RWPE1 (cell line): ENCODE measurements around the gene KLF6.

Experiments
- CTCF ChIA-PET: fragments of 350-600 bp; sonication (Branson Sonifier 250); formaldehyde crosslinking; extraction: SDS; loops from one replicate; lab custom pipeline; 2021; lab: Yijun Ruan, JAX
- POLR2A ChIA-PET: fragments of 400-600 bp; formaldehyde crosslinking; extraction: SDS; loops from one replicate; lab custom pipeline; 2020; ENCODE audit warnings: antibody characterized with exemption; ENCODE audit not compliant: low non-redundant PET; lab: Yijun Ruan, JAX
- DNase-seq: peaks from one replicate; pipeline ENCODE4 v3.0.0; 2012; ENCODE audit warnings: low spot score
- H3K27ac ChIP-seq: fragments of 450-650 bp; 2 replicates; pipeline ENCODE4 v1.5.1; 2017
- TF ChIP-seq, protein P1 (sequence below): fragments of 450-650 bp; conservative IDR thresholded peaks from 2 replicates; pipeline ENCODE4 v1.5.1; 2017; ENCODE audit warnings: low read depth, mild to moderate bottlenecking

The KLF6 gene

DNA sequence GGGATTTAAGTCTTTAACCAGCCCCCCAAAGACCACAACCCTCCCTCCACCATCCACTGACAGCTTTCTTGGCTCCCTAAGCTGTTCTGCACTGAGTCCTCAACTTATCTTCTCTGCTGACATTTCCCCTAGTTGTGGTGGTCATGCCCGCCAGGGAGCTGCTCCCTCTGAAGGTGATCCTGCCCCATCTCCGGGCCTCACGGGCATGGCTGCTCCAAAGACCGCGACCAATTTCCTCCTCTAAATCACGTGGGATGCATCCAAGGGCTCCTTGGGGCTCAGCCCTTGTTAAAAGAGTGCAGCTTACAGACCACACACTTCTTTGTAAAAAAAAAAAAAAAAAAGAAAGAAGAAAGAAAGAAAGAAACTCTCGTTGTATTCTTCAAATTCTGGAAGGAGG is 27.1 kb upstream of the KLF6 start:
- POLR2A ChIA-PET: no interaction called here
- TF ChIP-seq, protein P1, sequence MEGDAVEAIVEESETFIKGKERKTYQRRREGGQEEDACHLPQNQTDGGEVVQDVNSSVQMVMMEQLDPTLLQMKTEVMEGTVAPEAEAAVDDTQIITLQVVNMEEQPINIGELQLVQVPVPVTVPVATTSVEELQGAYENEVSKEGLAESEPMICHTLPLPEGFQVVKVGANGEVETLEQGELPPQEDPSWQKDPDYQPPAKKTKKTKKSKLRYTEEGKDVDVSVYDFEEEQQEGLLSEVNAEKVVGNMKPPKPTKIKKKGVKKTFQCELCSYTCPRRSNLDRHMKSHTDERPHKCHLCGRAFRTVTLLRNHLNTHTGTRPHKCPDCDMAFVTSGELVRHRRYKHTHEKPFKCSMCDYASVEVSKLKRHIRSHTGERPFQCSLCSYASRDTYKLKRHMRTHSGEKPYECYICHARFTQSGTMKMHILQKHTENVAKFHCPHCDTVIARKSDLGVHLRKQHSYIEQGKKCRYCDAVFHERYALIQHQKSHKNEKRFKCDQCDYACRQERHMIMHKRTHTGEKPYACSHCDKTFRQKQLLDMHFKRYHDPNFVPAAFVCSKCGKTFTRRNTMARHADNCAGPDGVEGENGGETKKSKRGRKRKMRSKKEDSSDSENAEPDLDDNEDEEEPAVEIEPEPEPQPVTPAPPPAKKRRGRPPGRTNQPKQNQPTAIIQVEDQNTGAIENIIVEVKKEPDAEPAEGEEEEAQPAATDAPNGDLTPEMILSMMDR: no peak
- CTCF ChIA-PET: no interaction called here
- H3K27ac ChIP-seq: peak overlapping the region; percentile 93
- DNase-seq: no peak

DNA sequence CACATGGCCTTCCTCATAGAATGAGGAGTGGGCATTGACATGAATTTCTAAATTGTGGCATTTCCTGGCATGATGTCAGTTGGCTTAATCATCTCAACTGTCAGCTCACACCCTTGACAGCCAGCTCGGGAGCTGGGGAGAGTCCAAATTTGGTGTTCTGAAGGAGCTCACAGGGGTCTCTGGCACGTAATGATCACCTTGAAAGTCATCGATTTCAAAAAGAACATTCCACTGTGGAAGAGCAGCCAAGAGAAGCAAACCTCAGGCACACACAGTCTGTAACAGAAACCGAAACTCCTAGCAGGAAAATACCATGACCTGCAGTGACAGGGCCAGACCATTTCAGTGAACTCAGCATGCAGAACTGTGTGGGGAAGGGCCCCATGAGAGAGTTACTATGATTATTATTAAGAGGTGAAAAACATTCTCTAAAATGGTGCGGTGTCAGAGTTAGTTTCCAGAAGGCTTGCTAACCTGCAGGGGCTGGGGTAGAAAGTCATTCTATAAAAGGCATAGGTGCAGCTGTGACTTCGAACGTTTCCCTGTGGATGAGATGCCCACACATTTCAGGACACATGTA is 26.4 kb upstream of the KLF6 start:
- TF ChIP-seq, protein P1: no peak
- DNase-seq: peak; percentile 49
- H3K27ac ChIP-seq: peak overlapping the region; percentile 93
- CTCF ChIA-PET: no interaction called here
- POLR2A ChIA-PET: no interaction called here

DNA sequence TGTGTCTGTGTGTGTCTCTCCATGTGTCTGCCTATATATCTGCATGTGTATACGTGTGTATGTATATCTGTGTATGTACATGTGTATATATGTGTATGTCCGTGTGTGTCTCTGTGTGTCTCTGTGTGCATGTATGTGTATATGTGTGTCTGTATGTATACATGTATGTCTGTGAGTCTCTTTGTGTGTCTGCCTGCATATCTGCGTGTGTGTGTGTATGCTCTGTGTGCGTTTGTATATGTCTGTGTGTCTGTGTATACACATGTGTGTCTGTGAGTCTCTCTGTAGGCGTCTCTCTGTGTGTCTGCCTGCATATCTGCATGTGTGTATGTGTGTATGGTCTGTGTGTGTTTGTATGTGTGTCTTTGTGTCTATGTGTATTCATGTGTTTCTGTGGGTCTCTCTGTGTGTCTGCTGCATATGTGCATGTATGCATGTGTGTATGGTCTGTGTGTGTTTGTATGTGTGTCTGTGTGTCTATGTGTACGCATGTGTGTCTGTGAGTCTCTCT is 23.7 kb upstream of the KLF6 start:
- DNase-seq: no peak
- TF ChIP-seq, protein P1: no peak
- H3K27ac ChIP-seq: no peak overlapping the region
- CTCF ChIA-PET: no interaction called here
- POLR2A ChIA-PET: no interaction called here

DNA sequence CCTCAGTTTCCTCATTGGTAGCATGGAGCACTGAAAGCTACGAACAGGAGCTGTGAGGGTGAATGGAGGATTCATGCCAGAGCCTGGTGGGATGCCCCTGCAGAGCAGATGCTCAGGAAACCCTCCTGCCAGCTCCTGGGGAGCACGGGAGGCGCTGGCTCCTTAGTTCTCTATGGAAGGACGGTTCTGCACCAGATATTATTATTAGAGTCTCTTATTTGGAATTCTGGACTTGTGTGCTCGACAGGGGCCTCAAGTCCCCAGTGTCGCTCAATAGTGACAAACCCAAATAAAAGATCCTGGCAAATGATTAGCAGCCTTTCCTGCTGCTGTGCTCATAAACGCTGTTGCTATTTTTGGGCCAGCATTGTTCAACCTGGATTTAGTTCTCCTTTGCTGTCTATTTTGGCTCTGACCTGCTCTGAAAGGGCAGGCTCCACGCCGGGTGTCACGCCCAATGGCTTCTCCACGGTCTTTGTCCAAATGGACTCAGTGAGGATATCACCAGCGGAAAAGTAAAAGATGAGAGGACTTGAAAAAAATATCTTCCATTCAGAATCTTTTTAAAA is 23.0 kb upstream of the KLF6 start:
- TF ChIP-seq, protein P1: no peak
- H3K27ac ChIP-seq: peak overlapping the region; percentile 83
- ChIA-PET POLR2A (no interaction called here), CTCF (no interaction called here)
- DNase-seq: no peak

DNA sequence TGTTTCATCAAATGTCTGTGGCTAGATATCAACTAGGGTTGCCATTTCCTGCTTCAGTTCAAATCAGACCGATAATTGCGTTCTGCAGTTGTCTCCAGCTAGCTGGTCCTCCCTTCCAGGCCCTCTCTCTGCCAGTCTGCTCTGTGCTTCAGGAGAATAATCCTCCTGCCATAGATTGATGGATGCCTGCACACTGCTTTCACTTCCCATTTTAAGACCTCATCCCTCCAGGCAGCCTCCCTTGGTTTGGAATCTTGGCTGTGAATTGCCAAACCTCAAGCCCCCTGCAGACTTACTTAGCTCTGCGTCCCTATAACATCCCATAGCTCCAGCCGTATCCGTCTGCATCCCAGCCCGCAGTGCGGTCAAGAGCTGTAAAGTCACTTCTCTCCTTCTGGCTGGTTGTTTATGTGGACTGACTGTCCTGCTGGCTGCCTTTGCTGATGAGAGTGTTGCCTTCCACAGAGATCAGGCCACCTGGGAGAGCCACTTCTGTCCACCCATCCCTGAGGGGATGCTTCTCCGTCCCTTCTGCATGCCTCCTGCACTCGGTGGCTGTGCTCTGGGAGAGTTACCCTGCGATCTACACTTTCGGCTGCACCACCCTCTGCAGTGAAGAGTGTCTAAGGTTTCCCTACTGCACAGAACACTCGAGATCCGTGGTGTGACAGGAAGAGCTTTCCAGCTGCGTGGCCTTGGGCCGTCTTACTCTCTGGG is 22.4 kb upstream of the KLF6 start:
- TF ChIP-seq, protein P1: no peak
- peak overlapping the region; percentile 83 for H3K27ac ChIP-seq
- no peak for DNase-seq
- CTCF ChIA-PET: no interaction called here
- POLR2A ChIA-PET: no interaction called here

DNA sequence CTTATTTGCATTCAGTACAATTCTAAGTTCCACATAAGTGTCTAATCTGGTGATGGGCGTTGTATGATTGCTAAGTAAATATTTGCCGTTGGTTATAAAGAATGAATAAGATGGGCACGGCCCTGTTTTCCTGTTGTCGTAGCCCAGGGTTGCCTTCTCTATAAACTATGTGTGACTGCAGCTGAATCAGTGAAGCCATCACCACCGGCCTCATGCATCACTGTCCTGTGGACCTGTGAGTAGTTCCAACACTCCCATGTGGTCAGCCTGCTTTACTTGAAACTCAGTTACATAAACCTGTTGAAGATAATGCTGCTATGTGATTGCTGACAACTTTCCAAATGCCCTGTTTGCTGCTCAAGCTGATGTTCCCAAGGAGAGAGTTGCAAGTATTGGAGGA is 21.6 kb upstream of the KLF6 start:
- TF ChIP-seq, protein P1: no peak
- no peak for DNase-seq
- ChIA-PET POLR2A (no interaction called here), CTCF (no interaction called here)
- H3K27ac ChIP-seq: peak overlapping the region; percentile 83
